Trophoblast cell (in vitro differentiated cells and primary cell): Measurements from ENCODE around the gene TLE1.

Experiments used
- DNase-seq, 2 donors: peaks; one replicate each; pipeline ENCODE4 v3.0.0-alpha.2; 2016
- H2AFZ ChIP-seq: 2 replicates; pipeline ENCODE4 v1.6.1; 2013; ENCODE audit warnings: low read length, moderate library complexity, mild to moderate bottlenecking; ENCODE audit not compliant: insufficient read depth, poor library complexity
- H2AK5ac ChIP-seq: 2 replicates; pipeline ENCODE4 v1.6.1; 2013; ENCODE audit warnings: mild to moderate bottlenecking, low read length
- H2BK120ac ChIP-seq: 2 replicates; pipeline ENCODE4 v1.6.1; 2013; ENCODE audit warnings: low read length, mild to moderate bottlenecking, moderate library complexity; ENCODE audit not compliant: insufficient read depth, poor library complexity
- H2BK12ac ChIP-seq: 2 replicates; pipeline ENCODE4 v1.6.1; 2013; ENCODE audit warnings: mild to moderate bottlenecking, low read length, moderate library complexity
- H2BK5ac ChIP-seq: 2 replicates; pipeline ENCODE4 v1.6.1; 2013; ENCODE audit warnings: low read length, low read depth, moderate library complexity, mild to moderate bottlenecking; ENCODE audit not compliant: poor library complexity
- H3K14ac ChIP-seq: 2 replicates; pipeline ENCODE4 v1.6.1; 2013; ENCODE audit warnings: mild to moderate bottlenecking, low read length
- H3K18ac ChIP-seq: 2 replicates; pipeline ENCODE4 v1.6.1; 2013; ENCODE audit warnings: mild to moderate bottlenecking, low read length
- H3K23ac ChIP-seq: 2 replicates; pipeline ENCODE4 v1.6.1; 2013; ENCODE audit warnings: low read length
- H3K27ac ChIP-seq: 2 replicates; pipeline ENCODE4 v1.5.1; 2013; ENCODE audit warnings: low read depth, mild to moderate bottlenecking, inconsistent platforms, low read length, moderate library complexity
- H3K27me3 ChIP-seq: 2 replicates; pipeline ENCODE4 v1.6.1; 2013; ENCODE audit warnings: inconsistent platforms, mild to moderate bottlenecking, low read length, moderate library complexity; ENCODE audit not compliant: insufficient read depth
- H3K36me3 ChIP-seq, 2 experiments: 1 replicate in 1 of 2; 2 replicates in 1 of 2; pipeline ENCODE4 v1.6.1; 2013; ENCODE audit warnings: low read length in 2 of 2, mild to moderate bottlenecking in 2 of 2, moderate library complexity in 1 of 2; ENCODE audit not compliant: insufficient read depth in 2 of 2, control insufficient read depth in 1 of 2
- H3K4ac ChIP-seq: 2 replicates; pipeline ENCODE4 v1.6.1; 2013; ENCODE audit warnings: low read depth, mild to moderate bottlenecking, low read length, moderate library complexity
- H3K4me1 ChIP-seq, 2 experiments: 1 replicate in 1 of 2; 2 replicates in 1 of 2; pipeline ENCODE4 v1.6.1; 2013; ENCODE audit warnings: low read length in 2 of 2, mild to moderate bottlenecking in 2 of 2, moderate library complexity in 1 of 2; ENCODE audit not compliant: insufficient read depth in 2 of 2, control insufficient read depth in 1 of 2
- H3K4me2 ChIP-seq: 2 replicates; pipeline ENCODE4 v1.6.1; 2013; ENCODE audit warnings: inconsistent platforms, mild to moderate bottlenecking, low read length, moderate library complexity
- H3K4me3 ChIP-seq: 2 replicates; pipeline ENCODE4 v1.5.1; 2013; ENCODE audit warnings: mild to moderate bottlenecking, low read depth, low read length, inconsistent platforms
- H3K79me1 ChIP-seq: one replicate; pipeline ENCODE4 v1.6.1; 2013; ENCODE audit warnings: low read length
- H3K79me2 ChIP-seq: 2 replicates; pipeline ENCODE4 v1.6.1; 2013; ENCODE audit warnings: low read length, mild to moderate bottlenecking; ENCODE audit not compliant: control insufficient read depth, insufficient read depth, poor library complexity
- H3K9ac ChIP-seq: 2 replicates; pipeline ENCODE4 v1.6.1; 2013; ENCODE audit warnings: mild to moderate bottlenecking, low read length
- H3K9me3 ChIP-seq: 2 replicates; pipeline ENCODE4 v1.6.1; 2013; ENCODE audit warnings: low read depth, mild to moderate bottlenecking, control low read depth, inconsistent platforms, low read length; ENCODE audit not compliant: insufficient read depth
- H4K12ac ChIP-seq: 2 replicates; pipeline ENCODE4 v1.6.1; 2013; ENCODE audit warnings: low read depth, mild to moderate bottlenecking, low read length, moderate library complexity
- H4K8ac ChIP-seq: 2 replicates; pipeline ENCODE4 v1.6.1; 2013; ENCODE audit warnings: low read depth, mild to moderate bottlenecking, low read length, moderate library complexity
- H4K91ac ChIP-seq: one replicate; pipeline ENCODE4 v1.6.1; 2013; ENCODE audit warnings: low read depth, mild to moderate bottlenecking, low read length, moderate library complexity
- WGBS: extraction: QIAGEN DNeasy Blood & Tissue Kit; methylation state at CpG from one replicate; pipeline ENCODE4 v1.1.7; 2013; ENCODE audit warnings: missing lambda C conversion rate; ENCODE audit not compliant: insufficient read length, insufficient coverage; ENCODE audit errors: extremely low coverage; 5-methylcytosine and 5-hydroxymethylcytosine counted together

Gene TLE1

DNA sequence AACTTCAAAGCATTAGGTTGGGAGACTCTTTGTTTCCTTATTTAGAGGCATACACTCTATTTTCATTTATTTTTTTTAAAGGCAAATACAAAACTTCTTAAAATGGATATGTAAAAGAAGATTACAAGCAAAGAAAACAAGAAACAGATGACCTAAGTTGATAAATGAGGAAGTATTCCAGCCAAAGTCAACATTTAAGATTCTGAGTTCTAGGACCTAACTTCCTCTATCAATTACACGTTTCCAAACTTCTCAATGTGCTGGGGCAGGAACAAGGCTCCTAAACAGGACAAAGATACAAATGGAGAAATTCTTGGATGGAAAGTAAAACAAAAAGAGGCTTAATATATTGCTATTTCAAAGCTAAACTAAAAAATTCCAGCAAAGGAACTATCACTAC is 89.5 kb downstream of the TLE1 start:
- DNase-seq = no peak
- H3K27ac ChIP-seq = no peak overlapping the region
- H3K4me3 ChIP-seq = no peak overlapping the region
- no peak overlapping the region for H2BK5ac ChIP-seq
- no peaks in the 10 kb centered on the region for H3K9me3 ChIP-seq
- H3K18ac ChIP-seq = no peak overlapping the region
- H3K9ac ChIP-seq = no peak overlapping the region
- WGBS = no CpG with 5 or more reads among the region's 1 CpG
- H3K4ac ChIP-seq = no peak overlapping the region
- no peak overlapping the region for H2AK5ac ChIP-seq
- H3K27me3 ChIP-seq = no peaks in the 10 kb centered on the region
- H2BK12ac ChIP-seq = no peak overlapping the region
- peaks cover 6 to 7% of the 10 kb centered on the region in 2 experiments for H3K4me1 ChIP-seq
- no peak overlapping the region for H4K12ac ChIP-seq
- no peak overlapping the region for H2AFZ ChIP-seq
- no peak overlapping the region for H2BK120ac ChIP-seq
- no peak overlapping the region for H4K8ac ChIP-seq
- no peak overlapping the region for H4K91ac ChIP-seq
- no peaks in the 10 kb centered on the region for H3K79me1 ChIP-seq
- H3K14ac ChIP-seq = no peak overlapping the region
- H3K23ac ChIP-seq = no peak overlapping the region
- no peaks in the 10 kb centered on the region for H3K79me2 ChIP-seq
- H3K36me3 ChIP-seq = peaks cover 7 to 18% of the 10 kb centered on the region in 2 experiments
- H3K4me2 ChIP-seq = no peak overlapping the region

DNA sequence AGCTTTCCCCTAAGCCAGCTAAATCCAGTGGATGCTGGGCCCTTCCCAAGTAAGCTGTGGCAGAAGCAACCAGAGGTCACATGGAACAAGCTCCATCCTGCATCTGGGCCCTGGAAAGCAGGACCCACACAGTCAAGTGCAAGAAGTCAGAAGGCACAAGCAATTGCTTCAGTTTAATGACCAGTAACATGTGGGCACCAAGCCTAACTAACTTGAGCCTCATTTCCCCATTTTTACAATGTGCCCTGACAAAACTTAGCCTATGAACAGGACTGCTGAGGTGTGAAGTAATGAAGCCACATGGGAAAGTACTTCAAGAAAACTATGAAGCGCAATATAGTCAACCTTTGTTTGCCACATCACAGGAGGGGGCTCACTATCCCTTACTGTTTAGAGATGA is 90.5 kb downstream of the TLE1 start:
- no peak overlapping the region for H3K4ac ChIP-seq
- H3K14ac ChIP-seq = no peak overlapping the region
- peaks cover 0 to 2% of the 10 kb centered on the region in 2 experiments for H3K4me1 ChIP-seq
- no peak overlapping the region for H2BK5ac ChIP-seq
- H2BK120ac ChIP-seq = no peak overlapping the region
- no peak overlapping the region for H3K9ac ChIP-seq
- no CpG with 5 or more reads among the region's 1 CpG for WGBS
- no peak overlapping the region for H4K91ac ChIP-seq
- peaks cover 5 to 11% of the 10 kb centered on the region in 2 experiments for H3K36me3 ChIP-seq
- no peak overlapping the region for H3K4me3 ChIP-seq
- no peak overlapping the region for H3K27ac ChIP-seq
- H2AK5ac ChIP-seq = no peak overlapping the region
- H3K27me3 ChIP-seq = no peaks in the 10 kb centered on the region
- DNase-seq = no peak
- H2BK12ac ChIP-seq = no peak overlapping the region
- no peaks in the 10 kb centered on the region for H3K9me3 ChIP-seq
- no peak overlapping the region for H2AFZ ChIP-seq
- no peak overlapping the region for H4K12ac ChIP-seq
- H3K79me1 ChIP-seq = no peaks in the 10 kb centered on the region
- H3K23ac ChIP-seq = no peak overlapping the region
- H4K8ac ChIP-seq = no peak overlapping the region
- no peak overlapping the region for H3K4me2 ChIP-seq
- no peak overlapping the region for H3K18ac ChIP-seq
- H3K79me2 ChIP-seq = no peaks in the 10 kb centered on the region

DNA sequence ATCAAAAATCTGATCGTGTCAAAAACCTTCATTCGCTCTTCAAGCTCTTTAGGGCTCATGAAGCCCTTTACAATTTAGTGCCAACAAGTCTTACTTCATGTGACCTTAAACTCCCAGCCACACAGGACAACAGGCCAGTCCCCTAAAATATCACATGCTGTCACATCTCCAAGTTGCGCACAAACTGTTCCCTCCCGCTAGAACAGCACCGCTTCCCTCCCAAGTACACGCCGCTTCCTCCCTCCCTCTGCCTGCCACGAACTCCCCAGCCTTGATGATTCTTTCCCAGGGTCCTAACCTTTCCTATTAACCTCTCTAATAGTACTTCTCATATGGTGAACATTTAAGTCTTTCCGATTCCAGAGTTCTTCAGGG is 91.2 kb downstream of the TLE1 start:
- no peak for DNase-seq
- H4K8ac ChIP-seq = no peak overlapping the region
- H2AFZ ChIP-seq = no peak overlapping the region
- no peak overlapping the region for H3K27ac ChIP-seq
- H3K23ac ChIP-seq = no peak overlapping the region
- no peak overlapping the region for H3K4me2 ChIP-seq
- H4K91ac ChIP-seq = no peak overlapping the region
- peaks cover 5 to 11% of the 10 kb centered on the region in 2 experiments for H3K36me3 ChIP-seq
- no peak overlapping the region for H2BK12ac ChIP-seq
- peaks cover 0 to 2% of the 10 kb centered on the region in 2 experiments for H3K4me1 ChIP-seq
- no peak overlapping the region for H4K12ac ChIP-seq
- no CpG with 5 or more reads among the region's 9 CpGs for WGBS
- no peak overlapping the region for H2BK5ac ChIP-seq
- no peak overlapping the region for H3K14ac ChIP-seq
- H3K9me3 ChIP-seq = no peaks in the 10 kb centered on the region
- no peaks in the 10 kb centered on the region for H3K79me1 ChIP-seq
- no peak overlapping the region for H3K4ac ChIP-seq
- H2BK120ac ChIP-seq = no peak overlapping the region
- H3K79me2 ChIP-seq = no peaks in the 10 kb centered on the region
- H3K9ac ChIP-seq = no peak overlapping the region
- no peak overlapping the region for H2AK5ac ChIP-seq
- H3K4me3 ChIP-seq = no peak overlapping the region
- no peaks in the 10 kb centered on the region for H3K27me3 ChIP-seq
- no peak overlapping the region for H3K18ac ChIP-seq

DNA sequence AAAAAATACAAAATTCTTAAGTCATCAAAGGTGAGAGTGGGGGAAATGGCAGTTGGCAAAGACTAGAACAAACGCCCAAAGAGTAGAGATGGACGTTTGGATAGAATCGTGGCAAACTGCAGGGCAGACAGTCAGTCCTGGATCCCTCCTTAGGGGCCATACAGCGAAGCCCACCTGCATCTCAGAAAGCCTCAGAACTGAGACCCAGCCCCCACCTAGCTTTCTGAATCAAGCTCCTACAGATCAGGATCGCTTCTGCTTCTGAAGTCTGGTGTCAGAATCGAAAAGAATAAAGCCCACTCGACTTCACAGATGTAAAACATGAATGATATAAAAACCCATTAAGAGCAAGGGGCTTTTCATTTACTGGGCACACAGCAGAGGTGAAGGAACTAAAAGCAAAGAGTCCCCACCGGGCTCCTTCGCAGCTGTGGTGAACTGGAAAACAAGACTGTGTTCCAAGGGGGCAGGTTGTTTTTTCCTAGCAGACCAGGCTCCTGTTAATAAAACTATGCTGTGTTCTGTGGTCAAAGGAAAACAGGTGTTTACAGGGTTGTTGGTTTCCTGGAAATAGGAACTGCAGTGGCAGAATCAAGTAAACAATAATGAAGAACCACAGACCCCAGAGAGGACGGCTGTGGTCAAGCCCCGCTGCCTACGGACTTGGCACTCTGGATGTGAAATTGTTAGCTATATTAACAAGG is 91.8 kb downstream of the TLE1 start:
- no peaks in the 10 kb centered on the region for H3K9me3 ChIP-seq
- H3K27me3 ChIP-seq = no peaks in the 10 kb centered on the region
- peaks cover 2% of the 10 kb centered on the region in 2 experiments for H3K4me1 ChIP-seq
- no peak overlapping the region for H2AK5ac ChIP-seq
- H3K23ac ChIP-seq = no peak overlapping the region
- H3K36me3 ChIP-seq = peaks cover 8 to 11% of the 10 kb centered on the region in 2 experiments
- H3K4me2 ChIP-seq = no peak overlapping the region
- no peak for DNase-seq
- no peak overlapping the region for H2BK12ac ChIP-seq
- H3K79me2 ChIP-seq = no peaks in the 10 kb centered on the region
- no peak overlapping the region for H4K12ac ChIP-seq
- no peak overlapping the region for H3K27ac ChIP-seq
- H3K14ac ChIP-seq = no peak overlapping the region
- H3K4me3 ChIP-seq = no peak overlapping the region
- H3K79me1 ChIP-seq = peaks cover 3% of the 10 kb centered on the region
- no CpG with 5 or more reads among the region's 12 CpGs for WGBS
- no peak overlapping the region for H4K8ac ChIP-seq
- H2BK5ac ChIP-seq = no peak overlapping the region
- no peak overlapping the region for H4K91ac ChIP-seq
- no peak overlapping the region for H2AFZ ChIP-seq
- no peak overlapping the region for H3K4ac ChIP-seq
- no peak overlapping the region for H2BK120ac ChIP-seq
- no peak overlapping the region for H3K9ac ChIP-seq
- no peak overlapping the region for H3K18ac ChIP-seq
